HG02938 (cell line): ENCODE results near the gene PDLIM3.
"Not testable (repeated sequence)": the region's sequence is repeated elsewhere in the genome, so short reads cannot be mapped to it uniquely, and the experiment has no call there.

ENCODE experiments used
- ATAC-seq: cut with Tn5 transposase; IDR thresholded peaks from one replicate; pipeline ENCODE4 v1.9.1; 2021; ENCODE audit warnings: mild to moderate bottlenecking, moderate library complexity; ENCODE audit not compliant: unreplicated experiment

PDLIM3 gene, protein sequence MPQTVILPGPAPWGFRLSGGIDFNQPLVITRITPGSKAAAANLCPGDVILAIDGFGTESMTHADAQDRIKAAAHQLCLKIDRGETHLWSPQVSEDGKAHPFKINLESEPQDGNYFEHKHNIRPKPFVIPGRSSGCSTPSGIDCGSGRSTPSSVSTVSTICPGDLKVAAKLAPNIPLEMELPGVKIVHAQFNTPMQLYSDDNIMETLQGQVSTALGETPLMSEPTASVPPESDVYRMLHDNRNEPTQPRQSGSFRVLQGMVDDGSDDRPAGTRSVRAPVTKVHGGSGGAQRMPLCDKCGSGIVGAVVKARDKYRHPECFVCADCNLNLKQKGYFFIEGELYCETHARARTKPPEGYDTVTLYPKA

DNA sequence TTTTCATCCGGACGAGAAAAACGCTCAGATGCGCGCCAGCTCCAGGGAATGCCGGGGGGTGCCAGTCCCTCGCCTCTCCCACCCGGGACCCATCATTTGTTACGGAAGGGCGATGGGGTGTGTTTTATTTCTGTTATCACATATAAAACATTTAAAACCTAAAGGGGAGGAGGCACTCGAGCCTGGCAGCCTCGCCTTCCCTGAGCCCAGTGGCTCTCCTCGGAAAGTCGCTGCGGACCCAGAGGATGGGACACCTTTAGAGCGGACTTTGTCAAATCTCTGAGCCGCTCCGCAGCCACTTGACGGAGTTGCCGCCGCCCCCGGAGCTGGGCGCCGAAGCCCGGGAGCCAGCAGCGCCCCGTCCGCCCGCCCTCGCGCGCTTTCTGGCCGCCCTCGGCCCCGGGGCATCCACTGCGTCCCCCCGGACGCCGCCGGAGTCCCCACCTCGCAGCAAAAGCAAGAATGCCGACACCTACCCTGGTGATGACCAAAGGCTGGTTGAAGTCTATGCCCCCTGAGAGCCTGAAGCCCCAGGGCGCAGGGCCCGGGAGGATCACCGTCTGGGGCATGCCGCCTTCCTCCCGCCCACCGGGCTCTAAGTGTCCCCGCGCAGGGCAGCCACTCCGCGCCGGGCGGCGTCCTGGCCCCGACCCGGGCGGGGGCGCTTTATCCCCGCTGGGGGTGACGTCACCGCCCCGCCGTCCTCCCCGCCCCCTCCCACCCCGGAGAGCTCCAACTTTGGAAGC lies at the start of gene PDLIM3:
Gene PDLIM3 (minus strand): TSS at position 642 of the 746 bp plus-strand sequence. CDS start 73 bp downstream, at position 569.
- no peak for ATAC-seq

DNA sequence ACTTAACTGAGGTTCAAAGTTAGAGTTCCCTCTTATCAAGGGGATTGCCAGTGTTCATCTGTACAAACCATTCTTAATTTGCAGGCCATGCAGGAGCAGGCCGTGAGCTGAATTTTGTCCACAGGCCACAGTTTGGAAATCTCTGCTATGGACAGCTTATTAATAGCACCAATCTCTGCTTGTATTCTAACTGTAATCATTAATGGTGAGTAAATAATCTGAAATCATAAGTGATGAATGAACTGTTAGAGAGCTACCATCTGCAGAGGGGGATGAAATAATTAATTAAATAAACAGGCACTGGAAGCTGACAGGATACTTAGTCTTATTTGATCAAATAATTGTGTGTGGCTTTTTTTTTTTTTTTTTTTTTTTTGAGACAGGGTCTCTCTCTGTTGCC lies 48.5 kb upstream of the PDLIM3 start:
- no peak for ATAC-seq

DNA sequence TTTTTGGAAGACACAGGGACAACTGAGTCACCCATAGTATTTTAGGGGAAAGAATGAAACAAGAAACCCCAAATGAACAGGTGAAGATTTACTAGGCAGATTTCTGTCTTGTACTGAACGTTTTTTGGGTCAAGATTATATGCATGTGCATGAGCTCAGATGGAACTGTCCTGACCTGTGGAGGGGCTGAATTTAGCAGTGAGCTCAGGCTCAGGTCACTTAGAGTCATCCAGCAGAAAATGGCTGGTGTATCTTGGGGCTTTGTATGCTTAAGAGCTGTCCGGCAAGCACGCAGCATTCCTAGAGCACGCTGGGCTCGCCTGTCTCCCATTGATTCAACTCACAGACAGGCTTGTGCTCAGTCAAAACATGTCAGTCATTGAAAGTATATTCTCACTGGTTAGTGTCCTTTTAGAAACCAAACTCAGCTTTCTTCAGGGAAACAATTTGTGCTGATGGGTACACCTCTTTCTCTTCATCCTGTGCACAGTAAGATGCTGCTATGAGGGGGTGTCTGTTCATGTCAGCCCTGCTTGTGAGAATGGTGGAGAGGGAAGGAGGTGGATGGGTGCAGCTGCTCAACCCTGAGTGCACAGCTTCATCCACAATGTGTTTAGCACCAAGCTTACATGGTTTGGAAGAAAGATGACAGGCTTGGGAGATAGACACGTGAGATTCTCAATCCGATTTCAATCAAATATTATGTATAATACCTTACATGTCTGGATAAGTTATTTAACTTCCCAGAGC lies 47.5 kb upstream of the PDLIM3 start:
- ATAC-seq = no peak

DNA sequence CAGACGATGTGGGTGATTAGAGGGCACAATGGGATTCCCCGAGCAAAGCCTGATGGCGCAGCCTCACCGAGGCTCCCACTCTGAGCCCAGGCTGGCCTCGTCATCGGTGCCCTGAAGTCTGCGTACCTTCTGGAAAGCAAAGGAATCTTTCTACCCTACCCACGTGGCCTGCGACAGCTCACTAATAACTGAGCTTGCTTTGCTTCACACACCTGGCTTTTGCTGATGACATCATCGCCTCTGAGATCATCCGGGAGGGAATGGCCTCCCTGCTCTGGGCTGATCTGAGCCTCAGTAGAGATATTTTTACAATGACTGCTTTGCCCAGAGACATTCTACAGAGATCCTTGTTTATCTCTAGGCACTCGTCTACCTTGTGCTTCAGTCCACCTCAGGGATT lies 45.4 kb upstream of the PDLIM3 start:
- ATAC-seq = no peak

DNA sequence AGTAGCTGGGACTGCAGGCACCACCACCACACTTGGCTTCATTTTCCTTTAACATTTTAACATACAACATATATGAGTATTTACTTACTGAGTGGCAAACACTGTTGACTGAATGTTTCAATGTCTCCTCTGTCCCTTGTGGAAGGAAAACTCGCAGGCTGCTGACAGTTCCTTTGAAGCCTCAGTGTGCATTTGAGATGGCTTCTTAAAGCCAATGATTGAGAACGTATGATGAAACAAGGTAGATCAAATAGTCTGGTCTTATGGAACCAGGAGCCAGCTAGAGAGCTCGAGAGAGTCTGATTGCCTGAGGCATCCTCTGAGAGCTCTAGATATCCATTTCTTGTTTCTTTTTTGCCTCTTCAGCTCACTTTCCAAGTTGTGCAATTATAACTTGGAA lies 43.0 kb upstream of the PDLIM3 start:
- no peak for ATAC-seq

DNA sequence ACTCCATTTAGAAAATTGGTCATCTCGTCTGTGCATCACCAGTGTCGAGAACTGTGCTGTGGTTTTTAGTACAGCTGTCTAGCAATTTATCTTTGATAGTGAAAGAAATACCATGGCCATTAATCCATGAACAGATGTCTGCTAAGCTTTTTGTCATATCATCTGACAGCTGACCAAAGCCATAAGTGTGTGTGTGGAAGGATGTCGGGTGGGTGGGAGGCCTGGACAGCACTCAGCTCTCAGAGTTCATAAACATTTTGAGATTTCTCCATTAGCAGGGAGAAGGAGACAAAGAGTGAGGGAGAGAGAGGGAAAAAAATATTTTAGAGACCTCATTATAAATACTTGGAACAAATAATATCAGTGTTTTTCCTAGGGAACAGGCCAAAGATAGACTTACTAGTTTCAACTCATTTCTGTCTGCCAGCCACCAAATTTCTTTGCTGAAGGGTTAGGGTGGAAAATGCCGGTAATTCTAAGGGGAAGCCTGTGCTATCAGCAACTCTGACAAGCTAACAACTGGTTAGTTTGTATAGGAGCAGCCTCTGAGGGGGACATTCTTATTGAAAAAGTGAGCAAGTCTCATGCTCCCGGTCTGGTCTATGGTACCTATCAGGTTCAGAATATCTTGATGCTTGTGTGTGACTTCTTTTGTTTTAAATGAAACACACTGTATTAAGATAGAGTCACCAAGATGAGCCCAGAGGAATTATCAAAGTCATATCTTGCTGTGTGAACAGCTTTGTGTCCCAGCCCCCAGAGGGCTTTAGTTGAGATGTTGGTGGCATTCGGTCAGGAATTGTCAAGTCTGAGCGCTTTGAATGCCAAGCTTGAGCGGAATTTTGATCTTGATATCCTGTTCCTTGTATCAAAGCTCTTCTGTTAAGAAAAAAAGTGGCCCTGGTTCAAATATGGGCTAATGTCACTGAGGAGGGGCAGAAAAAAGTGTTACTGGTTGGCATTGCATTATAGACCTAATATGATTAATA lies 41.9 kb upstream of the PDLIM3 start:
- ATAC-seq = no peak

DNA sequence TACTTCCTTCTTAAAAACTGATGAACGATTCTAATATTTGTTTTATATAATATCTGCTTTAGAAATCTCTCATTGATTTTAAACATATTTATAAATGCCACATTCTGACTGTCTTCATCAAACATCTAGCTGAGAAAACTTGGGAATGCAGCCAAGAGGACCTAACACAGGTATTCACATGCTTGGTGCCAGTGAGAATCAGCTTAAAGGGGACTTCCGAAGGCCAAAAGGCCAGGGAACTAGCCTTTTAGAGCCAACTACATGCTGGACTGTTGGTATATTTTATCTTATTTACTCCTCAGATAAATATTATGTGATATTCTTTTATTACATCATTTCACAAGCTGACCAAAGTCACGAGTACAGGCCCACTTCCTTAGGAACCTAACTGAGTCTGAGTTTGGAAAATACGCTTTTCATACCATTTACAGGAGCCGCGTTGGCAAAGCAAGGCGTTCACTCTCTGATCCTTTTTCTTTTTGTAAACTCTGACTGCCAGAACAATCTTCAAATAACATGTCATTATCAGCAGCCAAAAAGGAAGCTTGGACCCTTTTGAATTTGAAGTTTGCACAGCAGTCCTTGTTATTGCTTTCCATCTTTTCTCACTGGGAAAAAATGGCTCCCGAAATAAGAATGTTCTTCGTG lies 41.1 kb upstream of the PDLIM3 start:
- no peak for ATAC-seq

DNA sequence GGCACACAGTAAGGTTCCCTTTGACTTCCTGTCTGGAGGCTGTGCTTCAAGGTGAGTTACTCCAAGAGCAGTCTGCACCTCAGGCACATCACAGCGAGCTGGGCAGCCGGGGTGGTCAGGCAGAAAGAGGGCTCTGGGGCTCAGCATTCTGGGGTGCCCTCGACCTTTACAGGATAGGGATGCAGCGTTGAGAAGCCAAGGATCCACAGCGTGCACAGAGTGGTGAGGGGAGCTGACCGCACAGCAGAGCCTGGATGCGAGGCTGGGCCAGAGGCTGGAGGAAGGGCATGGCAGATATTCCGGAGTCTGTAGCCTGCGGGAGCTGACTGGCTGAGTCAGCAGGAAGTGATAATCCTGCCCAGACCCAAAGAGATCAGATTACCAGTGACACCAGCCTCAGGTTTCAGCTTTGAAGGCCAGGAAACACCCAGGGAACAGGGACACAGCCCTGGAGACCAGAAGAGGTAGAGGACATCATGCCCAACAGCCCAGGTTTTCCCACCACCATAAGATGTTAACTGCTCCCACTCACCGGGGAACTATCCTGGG lies 38.4 kb upstream of the PDLIM3 start:
- no peak for ATAC-seq

DNA sequence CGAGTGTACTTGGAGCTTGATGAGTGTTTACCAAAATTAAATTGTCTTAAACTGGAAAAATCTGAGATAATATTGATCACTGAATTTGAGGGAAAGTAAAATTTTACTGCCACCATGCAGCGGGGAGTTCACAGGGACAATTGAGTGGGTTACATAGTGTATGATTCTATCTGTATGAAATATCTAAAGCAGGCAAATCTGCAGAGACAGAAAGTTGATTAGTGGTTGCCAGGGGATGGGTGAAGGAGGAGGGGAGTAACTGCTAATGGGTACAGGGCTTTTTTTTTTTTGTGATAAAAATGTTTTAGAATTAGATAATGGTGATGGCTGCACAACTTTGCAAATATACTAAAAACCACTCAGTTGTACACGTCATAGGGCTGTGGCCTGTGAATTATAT lies 35.4 kb upstream of the PDLIM3 start:
- no peak for ATAC-seq

DNA sequence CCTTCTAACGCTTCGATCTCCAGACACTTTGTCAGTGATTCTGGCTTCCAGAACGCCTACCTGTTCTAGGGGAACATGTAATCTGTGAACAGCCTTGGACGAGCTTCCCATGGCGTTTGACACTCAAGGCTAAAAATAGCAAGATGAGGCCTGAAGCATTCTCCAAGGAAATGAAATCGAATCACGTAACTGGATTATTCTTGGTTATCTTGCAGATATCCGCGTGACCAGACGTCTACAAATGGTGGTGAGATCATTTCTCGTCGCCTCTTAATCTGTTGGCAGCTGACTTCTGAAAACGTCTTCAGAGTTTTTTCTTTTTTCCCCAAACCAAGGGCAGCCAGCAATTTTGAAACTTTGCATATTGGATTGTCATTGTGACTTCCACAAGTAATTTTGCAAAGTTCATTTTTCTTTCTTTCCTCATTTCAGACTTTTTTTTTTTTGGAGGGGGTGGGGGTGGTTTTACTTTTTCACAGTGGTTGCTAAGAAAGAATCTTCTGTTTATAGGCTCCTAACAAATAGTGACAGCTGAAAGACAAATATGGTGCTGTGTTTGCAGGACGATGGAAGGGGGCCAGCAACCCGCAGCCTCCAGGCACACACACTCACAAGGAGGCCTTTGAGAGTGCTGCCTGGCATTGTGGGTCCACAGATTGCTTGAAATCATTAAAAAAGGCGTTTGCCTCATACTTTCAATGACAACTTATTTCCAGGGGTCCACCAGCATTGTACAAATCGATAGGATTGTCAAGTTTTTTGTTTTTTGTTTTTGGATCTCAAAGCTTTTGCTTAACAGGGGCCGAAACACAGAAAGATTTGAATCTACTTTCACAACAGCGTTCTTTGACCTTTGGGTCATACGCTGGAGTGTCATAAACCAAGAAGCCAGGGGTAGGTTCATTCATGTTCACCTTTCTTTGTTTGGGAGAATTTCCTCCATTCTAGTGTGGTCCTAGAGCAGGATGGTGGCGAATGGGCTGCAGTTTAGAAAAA lies 32.4 kb upstream of the PDLIM3 start:
- ATAC-seq = no peak

DNA sequence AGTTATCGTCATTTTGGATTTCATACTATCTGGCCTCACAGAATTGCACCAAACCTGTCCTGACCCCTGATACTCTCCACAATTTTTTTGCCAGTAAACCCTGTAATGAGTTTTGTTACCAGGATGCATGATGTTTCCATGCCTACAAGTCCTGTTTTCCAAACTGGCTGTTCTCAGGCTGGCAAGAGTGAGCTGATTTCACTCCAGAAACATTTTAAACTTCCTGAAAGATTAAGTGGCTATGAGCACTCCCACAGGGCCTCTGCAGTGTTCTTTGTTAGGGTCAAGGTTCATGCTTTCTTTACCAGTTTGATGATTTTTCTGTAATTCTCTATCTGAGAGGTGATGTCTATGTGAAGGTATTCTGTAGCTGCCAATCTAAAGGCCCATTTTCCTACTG lies 31.7 kb upstream of the PDLIM3 start:
- no peak for ATAC-seq

DNA sequence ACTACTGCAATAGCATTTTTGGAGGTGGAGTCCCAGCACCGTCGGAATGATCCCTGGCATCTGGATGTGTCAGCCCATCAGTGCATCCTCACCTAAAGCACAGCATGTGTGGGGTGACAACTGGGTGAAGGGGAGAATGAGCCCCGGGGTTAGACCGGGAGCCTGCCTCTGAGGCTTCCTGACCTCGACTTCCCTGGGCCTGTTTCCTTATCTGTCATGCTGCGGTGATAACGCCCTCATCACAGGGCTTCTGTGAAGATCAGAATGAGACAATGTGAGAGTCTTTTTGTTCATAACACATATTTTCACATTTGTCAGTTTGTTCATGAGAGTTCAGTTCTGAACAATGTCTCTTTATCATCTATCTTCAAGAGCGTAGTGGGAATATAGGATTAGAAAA lies 31.1 kb upstream of the PDLIM3 start:
- ATAC-seq = no peak

DNA sequence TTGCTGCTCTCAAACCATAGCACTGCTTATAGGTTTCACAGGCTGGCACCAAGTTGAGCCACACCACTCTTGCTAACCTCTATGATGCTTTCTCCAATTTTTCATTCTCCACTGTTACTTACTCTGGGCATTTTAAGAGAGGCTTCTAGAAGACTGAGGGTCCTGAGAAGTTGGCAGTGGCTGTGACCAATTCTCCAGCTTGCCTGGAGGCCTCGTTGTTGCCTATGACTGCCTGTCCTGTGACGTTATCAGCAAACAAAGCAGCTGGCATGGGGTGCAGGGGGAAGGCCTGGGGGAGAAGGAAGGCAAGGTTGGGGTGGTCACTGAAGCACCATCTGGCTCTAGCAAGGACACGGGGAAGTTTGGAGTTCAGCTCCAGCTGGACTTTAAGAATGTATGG lies 30.4 kb upstream of the PDLIM3 start:
- ATAC-seq = no peak

DNA sequence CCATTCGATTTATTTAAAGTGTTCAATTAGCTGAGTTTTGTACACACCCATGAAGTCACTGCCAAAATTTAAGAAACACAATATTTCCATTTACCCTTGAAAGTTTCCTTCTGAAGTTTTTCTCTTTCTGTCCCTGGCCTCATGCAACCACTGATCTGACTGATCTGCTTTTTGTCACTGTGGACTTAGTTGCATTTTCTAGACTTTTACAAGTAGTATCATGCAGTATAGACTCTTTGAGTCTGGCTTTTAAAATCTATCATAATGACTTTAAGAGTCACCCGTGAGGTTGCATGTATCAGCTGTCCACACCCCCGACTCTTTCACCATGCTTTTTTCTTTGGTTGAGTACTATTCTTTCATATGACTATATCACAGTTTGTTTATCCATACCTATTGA lies 29.0 kb upstream of the PDLIM3 start:
- no peak for ATAC-seq

DNA sequence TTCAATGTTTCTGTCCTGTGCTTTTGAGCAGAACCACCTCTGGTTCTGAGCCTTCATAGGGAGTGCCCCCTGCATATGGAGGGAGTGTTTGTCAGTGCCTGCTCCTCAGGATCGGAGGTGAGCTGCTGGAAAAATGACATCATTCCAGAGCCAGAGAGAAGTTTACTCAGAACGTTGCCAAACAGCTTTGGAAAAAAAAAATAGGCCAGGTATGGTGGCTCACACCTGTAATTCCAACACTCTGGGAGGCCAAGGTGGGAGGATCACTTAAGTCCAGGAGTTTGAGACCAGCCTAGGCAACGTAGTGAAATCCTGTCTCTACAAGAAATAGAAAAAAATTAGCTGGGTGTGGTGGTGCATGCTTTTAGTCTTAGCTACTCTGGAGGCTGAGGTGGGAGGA lies 27.2 kb upstream of the PDLIM3 start:
- no peak for ATAC-seq

DNA sequence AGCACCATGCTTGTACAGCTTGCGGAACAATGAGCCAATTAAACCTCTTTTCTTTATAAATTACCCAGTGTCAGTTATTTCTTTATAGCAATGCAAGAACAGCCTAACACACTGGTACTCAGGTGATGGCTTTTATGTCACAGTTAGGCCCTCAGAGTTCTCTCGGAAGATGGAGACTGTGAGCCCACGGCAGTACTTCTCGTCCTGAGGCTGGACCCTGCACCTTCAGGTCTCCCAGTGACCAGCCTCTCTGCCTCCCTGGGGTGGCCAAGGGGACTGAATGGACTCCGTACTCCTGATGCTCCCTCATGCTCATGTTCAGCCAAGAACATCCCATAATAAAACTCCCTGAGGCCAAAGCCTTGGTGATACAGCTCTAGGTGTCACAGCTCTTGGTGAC lies 25.0 kb upstream of the PDLIM3 start:
- no peak for ATAC-seq

DNA sequence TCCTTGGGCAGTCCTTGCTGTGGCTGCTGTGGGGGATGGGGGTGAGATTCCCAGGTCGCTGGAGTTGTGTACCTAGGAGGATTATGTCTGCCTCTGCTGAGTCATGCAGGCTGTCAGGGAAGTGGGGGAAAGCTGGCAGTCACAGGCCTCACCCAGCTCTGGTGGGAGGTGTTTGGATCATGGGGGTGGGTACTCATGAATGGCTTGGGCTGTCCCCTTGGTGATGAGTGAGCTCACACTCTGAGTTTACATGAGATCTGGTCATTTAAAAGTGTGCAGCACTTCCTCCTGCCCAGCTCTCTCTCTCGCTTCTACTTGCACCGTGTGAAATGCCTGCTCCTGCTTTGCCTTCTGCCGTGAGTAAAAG lies 24.6 kb upstream of the PDLIM3 start:
- no peak for ATAC-seq

DNA sequence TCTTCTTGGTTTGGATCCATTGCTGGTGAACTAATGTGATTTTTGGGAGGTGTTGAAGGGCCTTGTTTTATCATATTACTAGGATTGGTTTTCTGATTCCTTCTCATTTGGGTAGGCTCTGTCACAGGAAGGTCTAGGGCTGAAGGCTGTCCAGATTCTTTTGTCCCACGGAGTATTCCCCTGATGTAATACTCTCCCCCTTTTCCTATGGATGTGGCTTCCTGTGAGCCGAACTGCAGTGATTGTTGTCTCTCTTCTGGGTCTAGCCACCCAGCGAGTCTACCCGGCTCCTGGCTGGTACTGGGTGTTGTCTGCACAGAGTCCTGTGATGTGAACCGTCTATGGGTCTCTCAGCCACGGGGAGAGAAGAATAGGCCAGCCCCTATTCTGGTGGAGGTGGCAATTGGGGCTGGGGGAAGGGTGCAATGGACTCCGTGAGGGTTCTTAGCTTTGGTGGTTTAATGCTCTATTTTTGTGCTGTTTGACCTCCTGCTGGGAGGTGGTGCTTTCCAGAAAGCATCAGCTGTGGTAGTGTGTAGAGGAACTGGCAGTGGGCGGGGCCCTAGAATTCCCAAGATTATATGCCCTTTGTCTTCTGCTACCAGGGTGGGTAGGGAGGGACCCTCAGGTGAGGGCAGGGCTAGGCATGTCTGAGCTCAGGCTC lies 24.1 kb upstream of the PDLIM3 start:
- ATAC-seq = not testable (repeated sequence)
